Cardiac fibroblast (primary cell): ENCODE data around the gene AP3B1.

Experiments
- DNase-seq, 2 donors: peaks; one replicate each; pipeline versions ENCODE4 v3.0.0 to v3.0.0-alpha.2; 2010; ENCODE audit warnings: low read depth in 2 of 2
- H3K4me3 ChIP-seq, 2 donors: replicated peaks in 1 of 2; 1 replicate in 1 of 2; 2 replicates in 1 of 2; pipeline ENCODE4 v1.5.1; 2011; ENCODE audit warnings: low read depth in 2 of 2, low read length in 2 of 2, mild to moderate bottlenecking in 2 of 2, moderate library complexity in 1 of 2
- TF ChIP-seq, protein P1 (sequence below): IDR thresholded peaks from one replicate; pipeline ENCODE4 v1.5.1; 2011; ENCODE audit warnings: low read depth, mild to moderate bottlenecking, low read length, inconsistent platforms

Gene AP3B1

GRCh38 chr5:78004559-78004958, 289.9 kb downstream of the AP3B1 start:
- no peak overlapping the region for H3K4me3 ChIP-seq
- no peak for DNase-seq
- TF ChIP-seq, protein P1, sequence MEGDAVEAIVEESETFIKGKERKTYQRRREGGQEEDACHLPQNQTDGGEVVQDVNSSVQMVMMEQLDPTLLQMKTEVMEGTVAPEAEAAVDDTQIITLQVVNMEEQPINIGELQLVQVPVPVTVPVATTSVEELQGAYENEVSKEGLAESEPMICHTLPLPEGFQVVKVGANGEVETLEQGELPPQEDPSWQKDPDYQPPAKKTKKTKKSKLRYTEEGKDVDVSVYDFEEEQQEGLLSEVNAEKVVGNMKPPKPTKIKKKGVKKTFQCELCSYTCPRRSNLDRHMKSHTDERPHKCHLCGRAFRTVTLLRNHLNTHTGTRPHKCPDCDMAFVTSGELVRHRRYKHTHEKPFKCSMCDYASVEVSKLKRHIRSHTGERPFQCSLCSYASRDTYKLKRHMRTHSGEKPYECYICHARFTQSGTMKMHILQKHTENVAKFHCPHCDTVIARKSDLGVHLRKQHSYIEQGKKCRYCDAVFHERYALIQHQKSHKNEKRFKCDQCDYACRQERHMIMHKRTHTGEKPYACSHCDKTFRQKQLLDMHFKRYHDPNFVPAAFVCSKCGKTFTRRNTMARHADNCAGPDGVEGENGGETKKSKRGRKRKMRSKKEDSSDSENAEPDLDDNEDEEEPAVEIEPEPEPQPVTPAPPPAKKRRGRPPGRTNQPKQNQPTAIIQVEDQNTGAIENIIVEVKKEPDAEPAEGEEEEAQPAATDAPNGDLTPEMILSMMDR: no peak

DNA sequence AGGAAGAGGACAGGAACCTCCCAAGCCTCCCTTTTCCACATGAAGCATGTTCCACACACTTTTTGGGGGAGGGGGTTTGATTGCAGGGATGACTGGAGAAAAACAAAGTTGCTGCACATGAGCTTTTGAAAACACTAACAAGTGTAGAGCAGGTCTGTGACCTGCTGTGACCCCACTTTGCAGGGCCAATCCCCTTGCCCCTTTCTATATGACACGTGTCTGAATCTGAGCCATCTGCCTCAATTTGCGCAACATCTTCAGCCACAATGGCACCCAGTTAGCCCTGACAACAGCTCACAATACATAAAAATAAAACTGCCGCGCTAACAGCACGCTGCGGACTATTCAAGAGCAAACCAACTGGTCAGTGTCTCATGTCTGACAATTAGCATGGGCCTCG, 290.6 kb downstream of the AP3B1 start:
- no peak overlapping the region for H3K4me3 ChIP-seq
- DNase-seq: peak in 1 of 2 donors; percentile 7
- TF ChIP-seq, protein P1: no peak

DNA sequence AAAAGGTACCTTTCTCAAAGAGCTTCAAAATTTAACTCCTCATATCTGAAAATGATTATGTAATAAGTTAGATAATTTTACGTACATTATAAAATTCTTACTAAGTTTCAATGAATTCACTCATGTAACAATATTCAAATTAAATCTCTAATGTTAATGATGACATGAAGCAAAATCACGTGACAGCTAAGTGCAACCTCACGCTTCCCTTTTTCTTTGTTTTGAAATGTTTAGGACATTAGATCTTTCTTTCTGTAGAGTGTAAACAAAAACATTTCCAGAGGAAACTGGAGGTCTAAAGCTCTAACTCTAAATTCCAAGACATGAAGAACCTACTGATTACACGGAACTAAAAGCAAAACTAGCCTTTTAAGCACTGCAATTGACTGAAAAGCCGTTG, 291.0 kb downstream of the AP3B1 start:
- H3K4me3 ChIP-seq: no peak overlapping the region

DNA sequence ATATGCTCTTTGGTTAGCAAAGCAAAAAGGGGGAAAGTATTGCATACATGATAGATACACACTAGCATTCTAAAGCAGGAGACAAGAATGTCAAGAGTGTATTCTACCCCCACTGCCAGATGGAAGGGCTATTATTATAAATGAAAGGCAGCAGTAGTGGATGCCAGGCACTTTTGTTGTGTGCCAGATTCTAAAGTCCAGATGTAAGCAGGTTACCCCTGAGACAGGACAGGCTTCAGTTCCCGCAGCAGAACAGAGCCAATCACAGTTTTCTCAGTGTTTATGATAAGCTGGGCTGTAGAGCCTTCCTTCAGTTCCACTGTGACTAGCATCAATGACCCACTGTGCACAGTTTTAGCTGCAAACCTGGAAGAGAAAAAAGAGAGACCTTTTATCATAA, 291.8 kb downstream of the AP3B1 start:
- DNase-seq: no peak
- TF ChIP-seq, protein P1: no peak
- H3K4me3 ChIP-seq: no peak overlapping the region

More for the DNA sequence above, 291.0 kb downstream of the AP3B1 start:
- DNase-seq: no peak
- TF ChIP-seq, protein P1: no peak

DNA sequence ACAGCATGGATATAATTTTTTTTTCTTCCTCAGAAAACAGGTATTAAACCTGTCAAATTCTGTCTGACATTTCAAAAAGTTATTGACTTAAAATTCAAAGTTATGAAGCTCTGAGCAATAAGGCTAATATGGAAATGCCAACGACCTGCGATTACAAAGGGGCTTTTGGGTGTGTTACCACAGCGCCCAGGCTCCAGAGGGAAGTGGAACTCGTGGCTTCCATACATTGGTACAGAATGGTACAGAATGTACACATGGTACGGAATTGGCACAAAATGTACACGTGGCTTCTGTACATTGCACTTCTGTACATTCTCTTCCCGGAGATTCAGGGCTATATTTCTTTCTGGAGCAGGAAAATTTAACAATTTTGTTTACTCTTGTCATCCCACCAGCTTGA, 293.3 kb downstream of the AP3B1 start:
- DNase-seq: no peak
- no peak overlapping the region for H3K4me3 ChIP-seq

DNA sequence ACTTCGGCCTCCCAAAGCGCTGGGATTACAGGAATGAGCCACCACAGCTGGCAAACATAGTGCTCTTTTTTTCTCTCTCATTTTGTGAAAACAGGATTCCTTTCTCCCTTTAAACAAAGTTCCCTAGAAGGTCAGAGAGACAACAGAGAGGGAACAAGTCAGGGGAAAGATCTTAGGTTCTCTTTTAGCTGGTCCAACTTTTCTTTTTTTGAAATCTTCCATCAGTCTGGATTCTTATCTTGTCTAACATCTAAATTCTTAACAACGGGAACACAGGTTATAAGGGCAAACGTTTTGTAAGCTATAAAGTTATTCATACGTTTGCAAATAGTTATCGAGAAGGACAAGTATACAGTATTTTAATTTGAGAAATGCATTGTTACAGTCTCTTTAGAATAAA, 294.3 kb downstream of the AP3B1 start:
- H3K4me3 ChIP-seq: no peak overlapping the region
- TF ChIP-seq, protein P1: no peak
- no peak for DNase-seq

More for the DNA sequence above, 293.3 kb downstream of the AP3B1 start:
- TF ChIP-seq, protein P1: no peak

GRCh38 chr5:77999399-77999798, 295.1 kb downstream of the AP3B1 start:
- no peak for DNase-seq
- TF ChIP-seq, protein P1: no peak
- no peak overlapping the region for H3K4me3 ChIP-seq
